WERI-Rb-1 (cell line): ENCODE results near the gene EEFSEC.

Experiments used
- DNase-seq: peaks from one replicate; pipeline ENCODE4 v3.0.0-alpha.2; 2020
- H3K27ac ChIP-seq: fragments of 250-450 bp; sonication (Bioruptor Pico); 2 replicates; pipeline ENCODE4 v1.5.1; 2020; ENCODE audit warnings: mild to moderate bottlenecking, moderate library complexity
- H3K27me3 ChIP-seq: fragments of 250-450 bp; sonication (Bioruptor Pico); 2 replicates; pipeline ENCODE4 v1.5.1; 2021; ENCODE audit warnings: mild to moderate bottlenecking, low read depth, moderate library complexity; ENCODE audit not compliant: insufficient read depth, severe bottlenecking
- H3K36me3 ChIP-seq: fragments of 250-450 bp; sonication (Bioruptor Pico); 2 replicates; pipeline ENCODE4 v1.5.1; 2020; ENCODE audit warnings: mild to moderate bottlenecking, moderate library complexity
- H3K4me3 ChIP-seq: 2 replicates; pipeline ENCODE4 v1.5.1; 2011; ENCODE audit warnings: low read depth, mild to moderate bottlenecking, control low read depth, low read length
- H3K9me3 ChIP-seq: fragments of 250-450 bp; sonication (Bioruptor Pico); 2 replicates; pipeline ENCODE4 v1.5.1; 2021; ENCODE audit warnings: mild to moderate bottlenecking, moderate library complexity; ENCODE audit not compliant: severe bottlenecking
- CTCF ChIP-seq: IDR thresholded peaks from 2 replicates; pipeline ENCODE4 v1.5.1; 2011; ENCODE audit warnings: low read depth, mild to moderate bottlenecking, control low read depth, inconsistent platforms, low read length

Gene EEFSEC

GRCh38 chr3:128430731-128431130 lies 277.4 kb downstream of the EEFSEC start:
- TF ChIP-seq CTCF = no peak
- Histone ChIP-seq H3K27ac (no peak overlapping the region), H3K4me3 (no peak overlapping the region), H3K36me3 (no peaks in the 10 kb centered on the region), H3K9me3 (no peaks in the 10 kb centered on the region), H3K27me3 (peaks cover 27% of the 10 kb centered on the region)
- no peak for DNase-seq

- Histone ChIP-seq H3K36me3 (no peaks in the 10 kb centered on the region), H3K9me3 (no peaks in the 10 kb centered on the region), H3K27ac (no peak overlapping the region), H3K4me3 (no peak overlapping the region), H3K27me3 (peaks cover 24% of the 10 kb centered on the region)
- TF ChIP-seq CTCF = no peak
- no peak for DNase-seq
Observed at GRCh38 chr3:128431803-128432300, 278.6 kb downstream of the EEFSEC start.

- no peak for DNase-seq
Observed at GRCh38 chr3:128432301-128432970, 279.2 kb downstream of the EEFSEC start.

GRCh38 chr3:128432971-128433836 lies 279.9 kb downstream of the EEFSEC start:
- no peaks in the 10 kb centered on the region for H3K36me3 ChIP-seq
- DNase-seq = peak; percentile 42
- peaks cover 24% of the 10 kb centered on the region for H3K27me3 ChIP-seq
- no peak overlapping the region for H3K27ac ChIP-seq
- TF ChIP-seq CTCF = no peak
- H3K9me3 ChIP-seq = no peaks in the 10 kb centered on the region
- peak overlapping the region; percentile 39 for H3K4me3 ChIP-seq

More at GRCh38 chr3:128432301-128432970, 279.2 kb downstream of the EEFSEC start:
- no peak overlapping the region for H3K27ac ChIP-seq
- TF ChIP-seq CTCF = no peak
- no peaks in the 10 kb centered on the region for H3K9me3 ChIP-seq
- no peaks in the 10 kb centered on the region for H3K36me3 ChIP-seq
- peak overlapping the region; percentile 39 for H3K4me3 ChIP-seq
- peaks cover 24% of the 10 kb centered on the region for H3K27me3 ChIP-seq

- no peak for TF ChIP-seq CTCF
- Histone ChIP-seq H3K9me3 (no peaks in the 10 kb centered on the region), H3K36me3 (no peaks in the 10 kb centered on the region), H3K27me3 (peaks cover 24% of the 10 kb centered on the region), H3K4me3 (no peak overlapping the region), H3K27ac (no peak overlapping the region)
- no peak for DNase-seq
Observed at GRCh38 chr3:128433837-128434165, 280.5 kb downstream of the EEFSEC start.
